ENCODE measurements around the gene DDIT4. TPM values are rescaled to one million over a fixed set of nuclear protein-coding genes. Genes with fewer than 3 reads are reported as not detected.
"Not testable (repeated sequence)": the region's sequence is repeated elsewhere in the genome, so short reads cannot be mapped to it uniquely, and the experiment has no call there.

Gene DDIT4
- total RNA-seq, 4 donors from 2014 or later: 274 to 929 (median 421) TPM

DNA sequence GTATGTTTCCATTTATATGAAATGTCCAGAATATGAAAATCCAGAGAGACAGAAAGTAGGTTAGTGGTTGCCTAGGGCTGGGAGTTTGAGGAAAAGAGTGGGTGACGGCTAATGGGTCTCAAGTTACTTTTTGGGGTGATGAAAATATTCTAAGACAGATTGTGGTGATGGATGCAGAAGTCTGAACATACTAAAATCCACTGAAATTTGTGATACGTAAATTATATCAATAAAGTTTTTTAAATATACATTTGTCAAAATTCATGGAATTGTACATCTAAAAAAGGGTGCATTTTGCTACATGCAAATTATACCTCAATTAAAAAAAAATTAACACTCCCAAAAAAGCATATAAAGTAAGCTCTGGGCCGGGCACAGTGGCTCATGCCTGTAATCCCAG is 9.4 kb downstream of the DDIT4 start:
- 63 to 74% methylated on average over 3 of the region's 3 CpGs for WGBS, 2 donors

DNA sequence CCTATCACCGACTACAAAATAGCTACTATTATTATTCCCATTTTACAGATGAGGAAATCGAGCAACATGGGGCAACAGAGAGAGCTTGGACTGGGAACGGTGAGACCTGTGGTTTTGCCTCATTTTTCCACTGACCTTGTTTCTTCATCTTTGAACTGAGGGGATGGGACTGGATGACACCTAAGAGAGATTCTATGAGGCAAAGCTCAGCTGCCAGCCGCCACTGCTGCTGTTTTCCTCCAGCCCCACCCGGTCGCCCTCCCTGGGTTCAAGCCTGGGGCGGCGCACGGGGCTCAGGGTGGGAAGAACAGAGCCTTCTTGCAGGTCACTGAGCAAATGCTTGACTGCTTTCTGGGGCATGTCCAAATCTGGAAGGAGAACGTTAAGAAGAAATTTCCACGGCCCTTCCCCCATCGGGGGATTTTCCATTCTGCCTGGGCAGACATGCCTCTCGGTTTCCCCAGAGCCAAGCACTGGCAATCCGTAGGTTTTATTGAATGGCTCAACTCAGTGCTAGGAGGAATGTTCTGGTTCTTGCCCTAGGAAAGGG is 12.3 kb downstream of the DDIT4 start:
- WGBS, 2 donors: 50 to 56% methylated on average over 14 of the region's 14 CpGs

More for the DNA sequence above, 9.4 kb downstream of the DDIT4 start:
- TF ChIP-seq, protein P1, sequence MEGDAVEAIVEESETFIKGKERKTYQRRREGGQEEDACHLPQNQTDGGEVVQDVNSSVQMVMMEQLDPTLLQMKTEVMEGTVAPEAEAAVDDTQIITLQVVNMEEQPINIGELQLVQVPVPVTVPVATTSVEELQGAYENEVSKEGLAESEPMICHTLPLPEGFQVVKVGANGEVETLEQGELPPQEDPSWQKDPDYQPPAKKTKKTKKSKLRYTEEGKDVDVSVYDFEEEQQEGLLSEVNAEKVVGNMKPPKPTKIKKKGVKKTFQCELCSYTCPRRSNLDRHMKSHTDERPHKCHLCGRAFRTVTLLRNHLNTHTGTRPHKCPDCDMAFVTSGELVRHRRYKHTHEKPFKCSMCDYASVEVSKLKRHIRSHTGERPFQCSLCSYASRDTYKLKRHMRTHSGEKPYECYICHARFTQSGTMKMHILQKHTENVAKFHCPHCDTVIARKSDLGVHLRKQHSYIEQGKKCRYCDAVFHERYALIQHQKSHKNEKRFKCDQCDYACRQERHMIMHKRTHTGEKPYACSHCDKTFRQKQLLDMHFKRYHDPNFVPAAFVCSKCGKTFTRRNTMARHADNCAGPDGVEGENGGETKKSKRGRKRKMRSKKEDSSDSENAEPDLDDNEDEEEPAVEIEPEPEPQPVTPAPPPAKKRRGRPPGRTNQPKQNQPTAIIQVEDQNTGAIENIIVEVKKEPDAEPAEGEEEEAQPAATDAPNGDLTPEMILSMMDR (IDR thresholded peaks at IDR 0.05): no peak
- no peak for TF ChIP-seq POLR2A (IDR thresholded peaks at IDR 0.05)
- no peak for DNase-seq (ENCODE audit: low spot score in 2 of 2)
- no peak overlapping the region for H3K4me3 ChIP-seq (ENCODE audit: low read depth, poor library complexity, severe bottlenecking)
- intact Hi-C loops (cut with DNase I; ENCODE audit: low total_unique reads): no loop called here

DNA sequence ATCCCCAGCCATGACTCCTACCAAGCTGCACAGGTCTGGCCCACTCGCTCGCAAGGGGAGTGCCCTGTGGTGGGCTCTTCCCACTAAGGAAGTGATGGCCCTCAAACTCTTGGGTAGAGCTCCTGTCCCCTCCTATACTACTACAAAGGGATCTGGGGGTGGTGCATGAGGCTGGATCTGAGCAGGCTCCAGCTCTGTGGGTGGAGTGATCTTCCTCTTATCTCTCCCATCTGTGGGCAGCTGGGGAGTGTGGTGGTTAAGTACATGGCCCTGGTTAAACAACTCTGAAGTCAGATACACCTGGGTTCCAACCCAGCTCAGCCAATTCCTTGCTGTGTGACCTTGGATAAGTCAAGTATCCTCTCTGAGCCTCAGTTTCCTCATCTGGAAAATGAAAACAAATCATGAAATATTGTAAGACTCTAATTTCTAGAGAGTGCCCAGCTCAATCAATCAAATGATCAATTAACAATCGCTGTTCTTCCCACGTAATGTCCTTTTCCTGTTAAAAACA is 17.4 kb downstream of the DDIT4 start:
- H3K4me3 ChIP-seq (ENCODE audit: low read depth, poor library complexity, severe bottlenecking): no peak overlapping the region
- 95 to 100% methylated on average over 4 of the region's 4 CpGs for WGBS, 2 donors
- TF ChIP-seq POLR2A (IDR thresholded peaks at IDR 0.05): no peak
- TF ChIP-seq, protein P1 (IDR thresholded peaks at IDR 0.05): no peak
- intact Hi-C loops (cut with DNase I; ENCODE audit: low total_unique reads): no loop called here
- no peak for DNase-seq (ENCODE audit: low spot score in 2 of 2)

More for the DNA sequence above, 12.3 kb downstream of the DDIT4 start:
- intact Hi-C loops (cut with DNase I; ENCODE audit: low total_unique reads): no loop called here
- no peak overlapping the region for H3K4me3 ChIP-seq (ENCODE audit: low read depth, poor library complexity, severe bottlenecking)
- DNase-seq (ENCODE audit: low spot score in 2 of 2): no peak
- TF ChIP-seq, protein P1 (IDR thresholded peaks at IDR 0.05): no peak
- TF ChIP-seq POLR2A (IDR thresholded peaks at IDR 0.05): no peak

DNA sequence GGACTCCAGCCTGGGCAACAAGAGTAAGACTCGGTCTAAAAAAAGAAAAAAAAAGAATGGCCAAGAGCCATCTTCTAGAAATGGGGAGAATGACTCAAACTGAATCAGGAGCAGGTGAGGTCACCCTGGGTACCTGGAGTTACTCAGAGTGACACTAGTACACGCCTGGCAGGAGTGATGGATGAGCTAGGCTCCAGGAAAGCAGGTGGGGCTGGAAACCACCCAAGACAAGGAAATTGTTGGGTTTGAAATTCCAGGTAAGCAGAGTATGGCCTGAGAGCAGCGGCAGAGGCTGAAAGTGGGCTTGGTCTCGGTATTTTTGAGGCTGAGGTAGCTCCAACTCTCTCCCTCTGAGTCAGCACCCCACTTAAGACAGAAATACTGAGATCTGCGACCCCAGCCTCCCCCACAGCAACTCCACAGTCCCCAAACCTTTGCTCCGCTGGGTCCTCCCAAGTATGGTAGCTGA is 18.5 kb downstream of the DDIT4 start:
- intact Hi-C loops (cut with DNase I; ENCODE audit: low total_unique reads): no loop called here
- H3K4me3 ChIP-seq (ENCODE audit: low read depth, poor library complexity, severe bottlenecking): no peak overlapping the region
- TF ChIP-seq, protein P1 (IDR thresholded peaks at IDR 0.05): no peak
- TF ChIP-seq POLR2A (IDR thresholded peaks at IDR 0.05): no peak
- DNase-seq (ENCODE audit: low spot score in 2 of 2): no peak
- 45 to 60% methylated on average over 6 of the region's 6 CpGs for WGBS, 2 donors

DNA sequence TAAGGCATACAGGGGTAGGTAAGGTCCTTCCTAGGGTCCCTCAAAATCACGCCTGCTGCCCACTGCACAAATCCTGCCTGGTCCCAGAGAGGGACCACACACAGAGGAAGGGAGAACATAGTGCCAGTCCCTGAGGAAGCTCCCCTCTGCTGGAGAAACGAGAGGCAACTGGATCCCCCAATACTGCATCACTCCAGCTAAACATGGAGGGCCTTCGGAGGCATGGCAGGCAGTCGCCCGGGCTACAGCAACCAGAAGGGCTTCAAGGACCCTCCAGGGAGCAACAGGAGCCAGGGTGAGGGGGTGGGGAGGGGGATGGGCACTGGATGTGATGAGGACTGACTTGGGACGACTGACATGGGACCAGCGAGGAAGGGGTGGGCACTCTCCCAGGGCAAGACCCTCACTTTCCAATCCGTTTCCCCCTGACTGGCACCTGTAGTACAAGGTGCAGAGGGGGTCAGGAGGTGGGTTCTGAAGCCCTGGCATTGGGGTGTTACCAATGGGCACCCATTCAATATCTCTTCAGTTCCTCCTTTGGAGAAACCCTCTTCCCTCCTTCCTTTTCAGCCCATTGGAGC is 21.7 kb downstream of the DDIT4 start:
- intact Hi-C loops (cut with DNase I; ENCODE audit: low total_unique reads): no loop called here
- DNase-seq (ENCODE audit: low spot score in 2 of 2): no peak
- WGBS, 2 donors: 83 to 87% methylated on average over 7 to 8 of the region's 8 CpGs
- no peak overlapping the region for H3K4me3 ChIP-seq (ENCODE audit: low read depth, poor library complexity, severe bottlenecking)
- TF ChIP-seq, protein P1 (IDR thresholded peaks at IDR 0.05): no peak
- no peak for TF ChIP-seq POLR2A (IDR thresholded peaks at IDR 0.05)

DNA sequence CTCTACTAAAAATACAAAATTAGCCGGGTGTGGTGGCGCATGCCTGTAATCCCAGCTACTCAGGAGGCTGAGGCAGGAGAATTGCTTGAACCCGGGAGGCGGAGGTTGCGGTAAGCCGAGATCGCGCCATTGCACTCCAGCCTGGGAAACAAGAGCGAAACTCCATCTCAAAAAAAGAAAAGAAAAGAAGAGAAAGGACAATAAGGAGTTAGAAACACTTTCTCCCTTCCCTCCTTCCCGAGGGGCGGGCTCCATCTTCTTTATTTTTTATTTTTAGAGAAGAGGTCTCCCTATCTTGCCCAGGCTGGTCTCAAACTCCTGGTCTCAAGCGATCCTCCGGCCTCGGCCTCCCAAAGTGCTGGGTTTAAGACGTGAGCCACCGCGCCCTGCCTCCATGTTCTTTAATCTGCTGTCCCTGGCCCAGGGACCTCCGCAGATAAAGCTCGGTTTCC is 23.1 kb downstream of the DDIT4 start:
- intact Hi-C loops (cut with DNase I; ENCODE audit: low total_unique reads); DNase-seq (ENCODE audit: low spot score in 2 of 2); H3K4me3 ChIP-seq (ENCODE audit: low read depth, poor library complexity, severe bottlenecking): not testable (repeated sequence)
- WGBS, 2 donors: 73 to 77% methylated on average over 19 of the region's 19 CpGs

All from lower leg skin (tissue), 4 donors.